GM12872 (cell line): ENCODE data around the gene KCNAB1.

Experiments
- TF ChIP-seq, protein P1 (sequence below): IDR thresholded peaks from 3 replicates; pipeline ENCODE4 v1.5.1; 2011; ENCODE audit warnings: low read depth, mild to moderate bottlenecking, low read length, moderate library complexity; ENCODE audit not compliant: insufficient read depth

The KCNAB1 gene

DNA sequence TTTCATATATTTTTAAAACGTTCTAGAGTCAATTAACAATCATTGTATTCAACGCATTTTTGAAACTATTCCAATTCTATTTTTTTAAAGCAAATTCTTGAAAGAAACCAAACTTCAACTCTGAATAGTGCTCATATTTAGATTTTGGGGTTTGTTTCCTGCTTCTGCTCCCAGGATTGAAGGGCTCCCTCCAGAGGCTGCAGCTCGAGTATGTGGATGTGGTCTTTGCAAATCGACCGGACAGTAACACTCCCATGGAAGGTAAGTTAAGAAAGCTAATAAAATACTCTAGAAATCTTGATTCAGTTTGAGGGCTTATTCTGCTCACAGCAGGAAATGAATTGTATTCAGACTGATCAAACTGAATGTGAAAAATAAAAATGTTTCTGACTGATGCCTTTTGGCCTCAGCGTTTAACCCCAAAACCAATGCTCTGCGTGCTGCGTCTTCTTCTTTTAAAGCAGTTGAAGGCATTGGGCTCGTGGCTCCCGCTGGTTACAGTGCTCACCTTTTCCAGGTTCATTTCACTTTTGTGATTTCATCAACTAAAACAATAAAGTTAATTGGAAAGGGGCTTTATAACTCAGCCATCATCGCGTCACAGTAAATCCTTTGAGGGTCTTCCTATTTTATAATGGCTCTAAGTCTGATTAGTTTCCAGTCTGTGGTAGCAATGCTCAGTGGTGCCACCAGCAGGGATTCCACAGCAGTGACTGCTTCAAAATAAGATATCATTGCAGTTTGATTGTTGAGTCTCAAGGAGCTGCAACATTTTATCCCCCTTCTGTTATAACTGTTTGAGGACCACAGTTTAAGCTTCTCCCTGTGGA is 354.4 kb downstream of the KCNAB1 start:
- TF ChIP-seq, protein P1, sequence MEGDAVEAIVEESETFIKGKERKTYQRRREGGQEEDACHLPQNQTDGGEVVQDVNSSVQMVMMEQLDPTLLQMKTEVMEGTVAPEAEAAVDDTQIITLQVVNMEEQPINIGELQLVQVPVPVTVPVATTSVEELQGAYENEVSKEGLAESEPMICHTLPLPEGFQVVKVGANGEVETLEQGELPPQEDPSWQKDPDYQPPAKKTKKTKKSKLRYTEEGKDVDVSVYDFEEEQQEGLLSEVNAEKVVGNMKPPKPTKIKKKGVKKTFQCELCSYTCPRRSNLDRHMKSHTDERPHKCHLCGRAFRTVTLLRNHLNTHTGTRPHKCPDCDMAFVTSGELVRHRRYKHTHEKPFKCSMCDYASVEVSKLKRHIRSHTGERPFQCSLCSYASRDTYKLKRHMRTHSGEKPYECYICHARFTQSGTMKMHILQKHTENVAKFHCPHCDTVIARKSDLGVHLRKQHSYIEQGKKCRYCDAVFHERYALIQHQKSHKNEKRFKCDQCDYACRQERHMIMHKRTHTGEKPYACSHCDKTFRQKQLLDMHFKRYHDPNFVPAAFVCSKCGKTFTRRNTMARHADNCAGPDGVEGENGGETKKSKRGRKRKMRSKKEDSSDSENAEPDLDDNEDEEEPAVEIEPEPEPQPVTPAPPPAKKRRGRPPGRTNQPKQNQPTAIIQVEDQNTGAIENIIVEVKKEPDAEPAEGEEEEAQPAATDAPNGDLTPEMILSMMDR = peak; percentile 53

DNA sequence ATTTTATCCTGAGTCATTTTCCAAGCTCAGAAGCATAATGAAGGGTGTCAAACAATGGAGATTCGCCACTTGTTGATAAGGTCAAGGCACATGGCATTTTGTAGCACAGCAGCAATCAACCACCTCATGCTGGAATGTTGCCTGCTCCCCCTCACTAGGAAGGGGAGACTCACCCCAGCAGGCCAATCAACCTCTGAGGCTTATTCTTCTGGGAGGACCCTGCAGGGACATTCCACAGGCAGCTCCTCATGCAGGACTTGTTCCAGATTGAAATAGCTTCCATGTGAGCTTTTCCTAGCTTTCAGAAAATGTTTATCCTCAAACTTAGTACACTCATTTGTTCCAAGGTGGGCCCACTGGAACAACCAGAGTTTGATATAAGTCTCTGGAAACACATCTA is 356.9 kb downstream of the KCNAB1 start:
- TF ChIP-seq, protein P1 = no peak

DNA sequence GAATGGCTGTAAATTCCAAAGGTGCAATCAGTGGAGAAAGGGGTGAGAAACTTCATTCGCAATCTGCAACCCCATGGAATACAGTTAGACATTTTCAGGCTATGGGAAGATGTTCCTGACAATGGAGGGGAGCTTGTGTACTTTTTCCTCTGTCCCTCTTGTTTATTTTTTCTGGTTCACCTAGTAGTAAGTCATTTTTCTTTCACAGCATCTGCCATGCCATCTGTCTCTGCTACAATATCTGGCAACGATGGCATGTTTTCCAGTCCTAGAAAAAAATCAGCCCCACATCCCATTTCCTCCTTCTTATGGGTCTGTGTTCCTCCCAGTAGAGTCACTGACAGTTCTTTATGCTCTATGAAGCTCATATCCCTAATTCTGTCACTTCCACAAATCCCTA is 358.5 kb downstream of the KCNAB1 start:
- TF ChIP-seq, protein P1 = no peak

DNA sequence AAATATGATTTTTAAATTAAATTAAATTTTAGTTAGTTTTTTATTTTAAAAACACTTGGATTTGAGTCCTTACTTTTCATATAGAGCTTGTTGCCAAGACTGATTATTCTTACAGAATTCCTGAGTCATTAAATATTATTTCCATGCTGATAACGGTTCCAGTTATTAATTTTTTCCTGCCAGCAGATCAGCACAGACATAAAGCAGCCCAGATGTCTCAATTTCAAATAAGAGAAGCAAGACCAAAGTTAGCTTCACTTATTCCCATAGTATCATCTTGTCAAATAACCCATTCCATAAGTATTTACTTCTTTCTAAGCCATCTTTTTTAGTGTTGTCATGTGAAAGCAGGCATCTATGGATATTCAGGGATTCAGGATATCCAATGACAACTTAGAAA is 359.2 kb downstream of the KCNAB1 start:
- TF ChIP-seq, protein P1 = no peak

DNA sequence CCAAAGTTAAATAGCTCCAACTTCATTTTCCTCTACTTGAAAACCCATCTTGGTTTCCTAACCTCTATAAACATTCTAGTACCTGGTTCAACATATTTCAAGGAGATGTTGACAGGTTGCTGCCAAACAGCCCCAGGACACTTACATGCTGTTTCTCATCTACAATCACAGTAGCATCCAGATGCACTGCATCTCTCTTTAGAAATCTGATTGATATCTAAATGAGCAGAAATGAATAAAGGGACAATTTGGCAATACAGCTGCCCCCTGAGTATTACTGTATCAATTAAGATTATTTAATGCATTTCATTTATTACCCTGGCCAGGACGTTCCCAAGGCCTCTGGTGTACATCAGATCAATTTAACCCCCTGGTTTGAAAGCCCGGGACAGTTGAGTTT is 360.6 kb downstream of the KCNAB1 start:
- TF ChIP-seq, protein P1 = no peak

DNA sequence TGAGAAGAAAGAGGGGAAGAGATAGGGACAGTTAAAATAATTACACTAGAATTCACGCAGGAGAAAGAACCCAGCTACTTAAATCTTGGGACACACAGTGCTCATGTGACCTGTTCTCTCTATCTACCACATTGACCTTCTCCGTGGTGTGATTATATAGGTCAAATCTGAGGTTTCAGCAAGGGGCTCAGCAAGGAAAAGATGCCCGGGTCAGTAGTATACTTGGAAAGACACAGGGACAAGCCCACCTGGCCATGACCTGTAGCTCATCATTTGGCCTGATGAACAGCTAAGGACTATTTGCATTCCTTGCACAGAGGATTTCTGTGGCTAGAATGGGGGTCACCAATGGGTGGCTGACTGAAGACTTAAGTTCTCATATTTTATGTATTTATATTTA is 362.6 kb downstream of the KCNAB1 start:
- TF ChIP-seq, protein P1 = no peak

DNA sequence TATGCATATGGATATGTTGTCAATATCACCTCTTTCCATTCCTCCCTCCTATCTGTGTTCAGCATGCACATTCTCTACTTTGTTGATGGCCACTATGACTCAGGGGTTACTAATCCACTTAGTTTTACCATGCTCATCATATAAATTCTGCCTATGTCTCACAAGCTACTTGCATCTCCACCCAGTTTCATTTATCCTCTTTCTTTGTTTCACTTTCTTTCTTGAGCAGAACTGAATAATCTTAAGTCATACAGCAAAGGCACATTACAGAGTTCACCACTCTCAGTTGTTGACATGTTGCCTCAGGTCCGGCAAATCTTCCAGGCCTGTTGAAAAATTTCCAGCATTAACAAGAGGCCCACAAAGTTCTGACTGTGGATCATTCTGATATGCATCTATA is 363.0 kb downstream of the KCNAB1 start:
- TF ChIP-seq, protein P1 = no peak
